Measurements from ENCODE around the gene CSRP3.

- TF ChIP-seq CTCF (IDR thresholded peaks at IDR 0.05) (no peak), POLR2A (IDR thresholded peaks at IDR 0.05) (no peak)
Measured at GRCh38 chr11:19232910-19233503, 31.2 kb upstream of the CSRP3 start.
